ENCODE data around the gene SH3BP5L. TPM values are rescaled to one million over a fixed set of nuclear protein-coding genes. Genes with fewer than 3 reads are reported as not detected.

The SH3BP5L gene
- total and polyA plus RNA-seq, 4 donors, result 16.3 to 37.8 (median 30.0) TPM

Small RNA genes within 50 kb of the gene (small RNA-seq; reads per million reads assigned to genes)
- gene MIR3124 (ENCODE audit: low replicate concordance), result not detected

Other genes with a start within 250 kb of the SH3BP5L start
- gene OR2T10, start 228.2 kb downstream of the SH3BP5L start, total RNA-seq, result not detected
- not detected for gene OR2T10, start 228.2 kb downstream of the SH3BP5L start, polyA plus RNA-seq (ENCODE audit: insufficient read length in 2 of 2)
- gene OR2T11, start 190.8 kb downstream of the SH3BP5L start, total RNA-seq, result not detected
- gene OR2T11, start 190.8 kb downstream of the SH3BP5L start, polyA plus RNA-seq (ENCODE audit: insufficient read length in 2 of 2), result not detected
- not detected for gene OR2T35, start 180.6 kb downstream of the SH3BP5L start, total RNA-seq
- not detected for gene OR2T35, start 180.6 kb downstream of the SH3BP5L start, polyA plus RNA-seq (ENCODE audit: insufficient read length in 2 of 2)
- gene OR2T27, start 170.4 kb downstream of the SH3BP5L start, total RNA-seq, result not detected
- gene OR2T27, start 170.4 kb downstream of the SH3BP5L start, polyA plus RNA-seq (ENCODE audit: insufficient read length in 2 of 2), result not detected
- gene OR14I1, start 123.1 kb downstream of the SH3BP5L start, total RNA-seq, result not detected
- gene OR14I1, start 123.1 kb downstream of the SH3BP5L start, polyA plus RNA-seq (ENCODE audit: insufficient read length in 2 of 2), result not detected
- not detected for gene LYPD8, start 70.2 kb downstream of the SH3BP5L start, total RNA-seq
- gene LYPD8, start 70.2 kb downstream of the SH3BP5L start, polyA plus RNA-seq (ENCODE audit: insufficient read length in 2 of 2), result not detected
- gene ZNF672, start 12.3 kb upstream of the SH3BP5L start, total RNA-seq, result 10 to 100 TPM; 13.8 to 22.0 TPM
- 10 to 100 TPM; 31.5 to 35.1 TPM for gene ZNF672, start 12.3 kb upstream of the SH3BP5L start, polyA plus RNA-seq (ENCODE audit: insufficient read length in 2 of 2)
- gene ZNF692, start 33.2 kb upstream of the SH3BP5L start, total RNA-seq, result 10 to 100 TPM; 13.6 to 32.7 TPM
- gene ZNF692, start 33.2 kb upstream of the SH3BP5L start, polyA plus RNA-seq (ENCODE audit: insufficient read length in 2 of 2), result 10 to 100 TPM; 69.4 to 89.3 TPM
- 1 to 10 TPM; 7.8 to 8.9 TPM for gene PGBD2, start 80.3 kb upstream of the SH3BP5L start, total RNA-seq
- 1 to 10 TPM; 6.8 to 7.2 TPM for gene PGBD2, start 80.3 kb upstream of the SH3BP5L start, polyA plus RNA-seq (ENCODE audit: insufficient read length in 2 of 2)

Data from spinal cord (tissue), 4 donors.